Posterior cingulate gyrus (tissue), 11 donors: Measurements from ENCODE around the gene SPATA46.
"Not testable (repeated sequence)": the region's sequence is repeated elsewhere in the genome, so short reads cannot be mapped to it uniquely, and the experiment has no call there.

Source experiments
- DNase-seq, 10 donors: peaks; one replicate each; pipeline versions ENCODE4 v3.0.0 to v3.0.0-alpha.2; 2020 to 2021; ENCODE audit warnings: mixed read lengths in 3 of 10
- intact Hi-C: fragments of 100-400 bp; cut with DNase I; formaldehyde crosslinking; loops from one replicate; pipeline ENCODE4 v1.15.1; 2023

Gene SPATA46

GRCh38 chr1:162360237-162360873 lies 16.3 kb downstream of the SPATA46 start:
- intact Hi-C loops: no loop called here
- DNase-seq: no peak

GRCh38 chr1:162359523-162360236 lies 17.0 kb downstream of the SPATA46 start:
- DNase-seq: no peak
- intact Hi-C loops: no loop called here

- DNase-seq: no peak
- intact Hi-C loops: no loop called here
These were observed 17.7 kb downstream of the SPATA46 start for GRCh38 chr1:162358928-162359327.

- DNase-seq: no peak
These were observed 18.9 kb downstream of the SPATA46 start for GRCh38 chr1:162357681-162358266.

GRCh38 chr1:162353702-162354101 lies 23.0 kb downstream of the SPATA46 start:
- intact Hi-C loops: no loop called here
- no peak for DNase-seq

More at GRCh38 chr1:162357681-162358266, 18.9 kb downstream of the SPATA46 start:
- intact Hi-C loops: no loop called here

GRCh38 chr1:162353078-162353477 lies 23.6 kb downstream of the SPATA46 start:
- intact Hi-C loops: no loop called here
- DNase-seq: no peak

GRCh38 chr1:162351874-162352273 lies 24.8 kb downstream of the SPATA46 start:
- DNase-seq, intact Hi-C loops: not testable (repeated sequence)

GRCh38 chr1:162351246-162351842 lies 25.3 kb downstream of the SPATA46 start:
- DNase-seq: no peak
- intact Hi-C loops: no loop called here

- intact Hi-C loops: no loop called here
- DNase-seq: no peak
These were observed 26.9 kb downstream of the SPATA46 start for GRCh38 chr1:162349635-162350330.

GRCh38 chr1:162347281-162347680 lies 29.4 kb downstream of the SPATA46 start:
- no peak for DNase-seq
- intact Hi-C loops: no loop called here

GRCh38 chr1:162343470-162343869 lies 33.2 kb downstream of the SPATA46 start:
- no peak for DNase-seq
- intact Hi-C loops: no loop called here

- intact Hi-C loops: no loop called here
- no peak for DNase-seq
These were observed 34.1 kb downstream of the SPATA46 start for GRCh38 chr1:162342452-162342983.

GRCh38 chr1:162336621-162337285 lies 39.9 kb downstream of the SPATA46 start:
- intact Hi-C loops: no loop called here
- no peak for DNase-seq

- peak in 5 of 10 donors; percentile 31 to 85 (median 35) for DNase-seq
- intact Hi-C loops: no loop called here
These were observed 41.5 kb downstream of the SPATA46 start for GRCh38 chr1:162335126-162335525.

- intact Hi-C loops: no loop called here
- no peak for DNase-seq
These were observed 42.7 kb downstream of the SPATA46 start for GRCh38 chr1:162333991-162334390.

GRCh38 chr1:162329826-162330225 lies 46.8 kb downstream of the SPATA46 start:
- no peak for DNase-seq
- intact Hi-C loops: no loop called here

- intact Hi-C loops: no loop called here
- DNase-seq: no peak
These were observed 48.1 kb downstream of the SPATA46 start for GRCh38 chr1:162328512-162328911.

GRCh38 chr1:162327788-162328165 lies 48.9 kb downstream of the SPATA46 start:
- intact Hi-C loops: no loop called here
- no peak for DNase-seq

- no peak for DNase-seq
- intact Hi-C loops: no loop called here
These were observed 49.4 kb downstream of the SPATA46 start for GRCh38 chr1:162327144-162327787.

GRCh38 chr1:162326559-162326958 lies 50.1 kb downstream of the SPATA46 start:
- no peak for DNase-seq
- intact Hi-C loops: no loop called here
